ENCODE data around the gene TTLL6.
"Not testable (repeated sequence)": the region's sequence is repeated elsewhere in the genome, so short reads cannot be mapped to it uniquely, and the experiment has no call there.

TTLL6 gene

GRCh38 chr17:48816438-48816773, 623 bp downstream of the TTLL6 start:
- DNase-seq (ENCODE audit: low read depth in 2 of 2, low spot score in 1 of 2): no peak

GRCh38 chr17:48815311-48815710, 1.7 kb downstream of the TTLL6 start:
- no peak for DNase-seq (ENCODE audit: low read depth in 2 of 2, low spot score in 1 of 2)

- peak; percentile 19 to 35 for DNase-seq (ENCODE audit: low read depth in 2 of 2, low spot score in 1 of 2)
Observed at GRCh38 chr17:48814504-48814903, 2.5 kb downstream of the TTLL6 start.

- DNase-seq (ENCODE audit: low read depth in 2 of 2, low spot score in 1 of 2): no peak
Observed at GRCh38 chr17:48812001-48812400, 5.0 kb downstream of the TTLL6 start.

GRCh38 chr17:48809182-48809581, 7.8 kb downstream of the TTLL6 start:
- no peak for DNase-seq (ENCODE audit: low read depth in 2 of 2, low spot score in 1 of 2)

- peak; percentile 27 to 50 for DNase-seq (ENCODE audit: low read depth in 2 of 2, low spot score in 1 of 2)
Observed at GRCh38 chr17:48804936-48805411, 12.1 kb downstream of the TTLL6 start.

GRCh38 chr17:48800626-48801217, 16.3 kb downstream of the TTLL6 start:
- no peak for DNase-seq (ENCODE audit: low read depth in 2 of 2, low spot score in 1 of 2)

GRCh38 chr17:48799069-48799723, 17.8 kb downstream of the TTLL6 start:
- DNase-seq (ENCODE audit: low read depth in 2 of 2, low spot score in 1 of 2): no peak

- DNase-seq (ENCODE audit: low read depth in 2 of 2, low spot score in 1 of 2): not testable (repeated sequence)
Observed at GRCh38 chr17:48796163-48796522, 20.9 kb downstream of the TTLL6 start.

GRCh38 chr17:48795444-48796162, 21.4 kb downstream of the TTLL6 start:
- DNase-seq (ENCODE audit: low read depth in 2 of 2, low spot score in 1 of 2): no peak

- no peak for DNase-seq (ENCODE audit: low read depth in 2 of 2, low spot score in 1 of 2)
Observed at GRCh38 chr17:48792033-48792798, 24.8 kb downstream of the TTLL6 start.

- DNase-seq (ENCODE audit: low read depth in 2 of 2, low spot score in 1 of 2): peak in 1 of 2 donors; percentile 1
Observed at GRCh38 chr17:48791128-48792032, 25.6 kb downstream of the TTLL6 start.

- DNase-seq (ENCODE audit: low read depth in 2 of 2, low spot score in 1 of 2): no peak
Observed at GRCh38 chr17:48790607-48791127, 26.4 kb downstream of the TTLL6 start.

GRCh38 chr17:48787828-48788227, 29.2 kb downstream of the TTLL6 start:
- no peak for DNase-seq (ENCODE audit: low read depth in 2 of 2, low spot score in 1 of 2)

- no peak for DNase-seq (ENCODE audit: low read depth in 2 of 2, low spot score in 1 of 2)
Observed at GRCh38 chr17:48779421-48779820, 37.6 kb downstream of the TTLL6 start.

- no peak for DNase-seq (ENCODE audit: low read depth in 2 of 2, low spot score in 1 of 2)
Observed at GRCh38 chr17:48776602-48777001, 40.4 kb downstream of the TTLL6 start.

GRCh38 chr17:48773245-48773644, 43.8 kb downstream of the TTLL6 start:
- no peak for DNase-seq (ENCODE audit: low read depth in 2 of 2, low spot score in 1 of 2)

GRCh38 chr17:48770954-48771353, 46.1 kb downstream of the TTLL6 start:
- no peak for DNase-seq (ENCODE audit: low read depth in 2 of 2, low spot score in 1 of 2)

GRCh38 chr17:48769009-48769675, 47.9 kb downstream of the TTLL6 start:
- no peak for DNase-seq (ENCODE audit: low read depth in 2 of 2, low spot score in 1 of 2)

GRCh38 chr17:48767263-48767774, 49.7 kb downstream of the TTLL6 start:
- no peak for DNase-seq (ENCODE audit: low read depth in 2 of 2, low spot score in 1 of 2)
